ENCODE measurements around the gene TLR2. TPM values are rescaled to one million over a fixed set of nuclear protein-coding genes. Genes with fewer than 3 reads are reported as not detected.

The TLR2 gene
- total RNA-seq (2014; rRNA removed; shearing (Covaris generic)): not detected in 2 replicates

DNA sequence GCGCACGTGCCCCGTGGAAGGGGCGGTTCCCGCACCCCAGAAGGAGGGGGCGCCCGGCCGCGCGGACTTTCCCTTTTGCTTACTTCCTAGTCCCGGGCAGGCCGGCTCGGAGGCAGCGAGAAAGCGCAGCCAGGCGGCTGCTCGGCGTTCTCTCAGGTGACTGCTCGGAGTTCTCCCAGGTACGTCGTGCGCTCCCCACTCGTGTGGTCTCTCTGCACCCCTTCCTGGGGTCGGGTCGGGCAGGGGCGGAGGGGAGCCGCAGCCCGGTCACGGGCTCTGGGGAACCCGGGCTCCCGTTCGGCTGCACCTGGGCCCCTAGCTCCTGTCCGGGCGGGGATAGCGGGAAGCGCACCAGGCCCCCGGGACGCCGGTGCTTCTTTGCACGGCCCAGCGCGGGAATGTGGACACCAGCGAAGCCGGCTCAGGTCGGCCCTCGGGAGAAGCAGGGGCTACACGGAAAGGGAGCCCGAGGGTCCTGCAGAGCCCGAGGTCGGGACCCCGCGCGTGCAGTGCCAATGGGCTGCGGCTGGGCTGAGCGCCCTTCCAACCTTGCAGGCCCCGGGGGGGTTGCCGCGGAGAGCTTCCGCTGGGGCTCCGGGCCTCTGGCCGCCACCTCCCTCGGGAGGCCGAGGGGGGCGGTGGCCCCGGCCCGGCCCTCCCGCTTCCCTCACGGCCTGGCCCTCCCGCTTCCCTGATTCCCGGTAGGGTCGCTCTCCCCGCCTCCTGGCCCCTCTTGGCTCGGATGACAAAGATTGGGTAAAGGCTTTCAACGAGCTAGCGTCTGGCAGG is at the start of gene TLR2:
TLR2 (plus strand) TSS at position 99 of the 789 bp plus-strand sequence. CDS start 18,628 bp downstream, outside the sequence.
- DNase-seq (ENCODE audit: low spot score): no peak

DNA sequence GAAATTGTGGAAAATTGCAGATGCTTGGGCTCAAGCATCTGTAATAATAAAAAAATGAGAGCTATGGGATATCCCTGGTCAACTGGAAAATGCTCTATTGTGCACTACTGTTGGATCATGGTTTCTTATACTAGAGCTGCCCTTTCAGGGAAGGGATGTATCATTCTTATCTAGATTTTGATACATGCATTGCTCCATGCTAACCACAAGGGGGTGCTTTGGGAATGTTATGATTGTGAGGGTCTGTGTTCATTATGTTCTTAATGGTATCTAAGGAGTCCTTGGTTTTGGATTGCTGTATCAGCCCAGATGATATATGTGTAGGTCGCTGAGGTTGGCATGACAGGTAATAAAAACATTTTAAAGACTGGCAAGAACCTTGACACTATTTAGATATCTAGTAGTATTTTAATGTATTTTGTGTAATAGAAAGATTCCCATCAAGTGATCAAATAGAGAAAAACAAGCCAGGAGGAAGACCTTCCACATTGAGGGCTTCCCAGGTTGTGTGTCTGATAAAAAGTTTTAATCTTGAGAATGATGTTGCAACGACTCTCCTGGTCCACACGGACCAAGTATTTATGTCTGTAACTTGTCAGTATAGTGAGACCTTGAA is 49.2 kb upstream of the TLR2 start:
- peak; percentile 23 for DNase-seq (ENCODE audit: low spot score)

DNA sequence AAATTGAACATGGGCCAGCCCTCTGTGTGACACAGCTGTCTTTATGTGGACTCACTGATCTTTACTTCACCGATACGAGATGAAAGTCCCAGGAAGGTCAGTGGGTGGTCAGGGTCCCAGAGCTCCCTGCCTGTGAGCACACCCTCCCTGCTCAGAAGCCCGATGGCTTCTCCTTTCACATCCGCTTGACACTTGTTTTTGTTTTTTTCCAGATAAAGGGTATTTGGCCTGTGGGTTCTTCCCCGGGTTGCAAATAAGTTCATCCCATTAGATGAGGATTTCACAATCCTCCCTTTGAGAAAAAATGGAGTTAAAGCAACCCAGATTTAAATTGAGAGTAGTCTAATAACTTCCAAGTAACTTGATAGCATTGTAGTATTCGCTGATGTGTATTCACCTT is 48.2 kb upstream of the TLR2 start:
- no peak for DNase-seq (ENCODE audit: low spot score)

DNA sequence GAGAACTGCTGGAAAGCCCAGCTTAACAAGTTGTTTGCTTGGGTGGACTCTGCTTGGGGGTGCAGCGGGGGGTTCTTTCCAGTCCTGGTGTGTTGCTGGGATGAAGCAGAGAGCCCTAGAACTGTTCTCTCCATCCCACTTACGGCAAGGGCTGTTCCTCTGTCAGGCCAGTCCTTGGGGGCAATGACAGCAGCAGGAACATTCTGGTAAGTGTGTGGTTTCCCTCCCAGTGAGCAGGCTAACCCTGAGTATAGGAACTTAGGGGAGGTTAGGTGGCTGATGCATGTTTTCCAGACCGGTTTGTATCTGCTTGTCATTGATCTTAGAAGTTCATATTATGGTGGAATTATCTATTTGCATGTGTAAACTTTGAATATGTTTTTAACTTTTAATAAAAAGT is 46.9 kb upstream of the TLR2 start:
- DNase-seq (ENCODE audit: low spot score): no peak

DNA sequence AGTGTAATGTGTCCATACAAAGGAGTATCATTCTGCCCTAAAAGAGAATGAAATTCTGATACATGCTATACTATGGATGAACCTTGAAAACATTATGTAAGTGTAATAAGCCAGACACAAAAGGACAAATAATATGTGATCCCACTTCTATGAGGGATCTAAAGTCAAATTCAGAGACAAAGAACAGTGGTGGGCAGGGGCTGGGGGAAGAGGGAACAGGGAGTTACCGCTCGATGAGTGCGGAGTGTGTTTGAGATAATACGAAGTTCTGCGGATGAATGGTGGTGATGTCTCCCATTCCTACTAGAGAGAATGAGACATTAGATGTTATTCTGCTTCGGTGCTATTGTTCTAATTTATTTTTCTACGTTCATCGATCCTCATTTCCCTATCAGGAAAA is 46.1 kb upstream of the TLR2 start:
- no peak for DNase-seq (ENCODE audit: low spot score)

- DNase-seq (ENCODE audit: low spot score): no peak
Measured at GRCh38 chr4:153638999-153639398, 45.1 kb upstream of the TLR2 start.

GRCh38 chr4:153639833-153640802 is 44.0 kb upstream of the TLR2 start:
- DNase-seq (ENCODE audit: low spot score): no peak

- no peak for DNase-seq (ENCODE audit: low spot score)
Measured at GRCh38 chr4:153641532-153641931, 42.5 kb upstream of the TLR2 start.

DNA sequence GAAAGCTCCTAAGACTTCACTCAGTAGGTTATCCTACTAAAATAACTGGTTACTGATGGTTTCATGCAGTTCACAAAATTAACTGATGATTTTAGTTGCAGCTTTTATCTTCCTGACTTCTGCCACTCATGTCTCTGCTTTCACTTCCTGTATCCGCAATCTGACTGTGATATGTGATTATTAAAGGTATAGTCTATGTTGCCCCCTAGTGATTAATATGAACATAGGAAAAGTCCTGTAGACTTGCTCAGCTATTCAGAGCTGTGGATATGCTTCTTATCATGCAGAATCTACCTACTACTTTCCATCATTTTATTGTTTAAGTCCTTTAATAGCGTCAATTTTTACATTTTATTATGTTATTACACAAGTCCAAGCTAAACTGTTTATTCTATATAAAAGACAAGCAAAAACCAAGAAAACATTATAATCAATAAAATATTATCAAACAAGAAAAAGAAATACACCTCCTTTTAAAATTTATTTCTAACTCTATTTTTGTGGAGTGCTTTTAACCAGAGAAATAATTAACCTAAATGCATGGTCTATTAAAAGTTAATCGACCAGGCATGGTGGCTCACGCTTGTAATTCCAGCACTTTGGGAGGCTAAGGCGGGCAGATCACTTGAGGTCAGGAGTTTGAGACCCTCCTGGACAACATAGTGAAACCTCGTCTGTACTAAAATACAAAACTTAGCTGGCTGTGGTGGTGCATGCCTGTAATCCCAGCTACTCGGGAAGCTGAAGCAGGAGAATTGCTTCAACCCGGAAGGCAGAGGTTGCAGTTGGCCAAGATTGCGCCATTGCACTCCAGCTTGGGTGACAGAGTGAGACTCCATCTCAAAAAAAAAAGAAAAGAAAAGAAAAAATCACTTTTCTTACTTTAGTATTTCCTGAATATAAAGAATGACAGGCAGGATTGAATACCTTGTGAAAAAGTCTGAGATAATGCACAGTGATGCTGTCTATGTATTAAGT is 40.4 kb upstream of the TLR2 start:
- DNase-seq (ENCODE audit: low spot score): peak; percentile 72

- no peak for DNase-seq (ENCODE audit: low spot score)
Measured at GRCh38 chr4:153645183-153645582, 38.9 kb upstream of the TLR2 start.

GRCh38 chr4:153646261-153646660 is 37.8 kb upstream of the TLR2 start:
- DNase-seq (ENCODE audit: low spot score): no peak

- DNase-seq (ENCODE audit: low spot score): no peak
Measured at GRCh38 chr4:153646978-153647377, 37.1 kb upstream of the TLR2 start.

DNA sequence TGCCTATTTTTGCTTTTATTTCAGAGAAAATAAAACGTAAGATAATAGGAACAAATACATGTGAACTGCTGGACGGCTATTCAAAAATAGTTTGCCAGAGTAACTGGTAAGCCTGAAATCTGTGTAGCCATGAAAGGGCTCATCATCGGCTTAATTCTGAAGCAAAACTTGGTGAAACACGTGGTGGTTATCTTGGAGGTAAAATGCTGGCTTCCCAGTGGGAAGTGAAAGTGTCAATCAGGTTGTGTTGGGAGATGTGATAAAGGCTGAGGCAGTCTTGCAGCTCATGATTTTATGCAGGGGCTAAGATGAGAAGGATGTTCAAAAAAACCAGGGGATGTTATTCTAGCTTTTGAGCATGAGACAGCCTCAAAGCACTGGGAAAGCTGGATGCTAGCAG is 36.1 kb upstream of the TLR2 start:
- no peak for DNase-seq (ENCODE audit: low spot score)

GRCh38 chr4:153649572-153649991 is 34.5 kb upstream of the TLR2 start:
- peak; percentile 26 for DNase-seq (ENCODE audit: low spot score)

DNA sequence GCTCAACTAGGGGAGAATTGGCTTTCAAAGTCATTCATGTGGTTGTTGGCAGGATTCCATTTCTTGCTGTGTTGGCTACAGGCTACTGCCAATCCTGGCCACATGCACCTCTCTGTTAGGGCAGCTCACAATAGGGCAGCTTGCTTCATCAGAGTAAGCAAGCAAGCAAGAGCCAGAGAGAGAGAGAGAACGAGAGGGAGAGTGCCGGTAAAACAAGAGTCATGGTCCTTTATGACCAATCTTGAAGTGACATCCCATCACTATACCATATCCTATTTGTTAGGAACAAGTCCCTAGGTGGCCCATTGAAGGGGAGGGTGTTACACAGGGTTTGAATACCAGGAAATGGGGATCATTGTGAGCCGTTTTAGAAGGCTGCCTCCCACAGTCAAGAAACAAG is 33.0 kb upstream of the TLR2 start:
- DNase-seq (ENCODE audit: low spot score): no peak

DNA sequence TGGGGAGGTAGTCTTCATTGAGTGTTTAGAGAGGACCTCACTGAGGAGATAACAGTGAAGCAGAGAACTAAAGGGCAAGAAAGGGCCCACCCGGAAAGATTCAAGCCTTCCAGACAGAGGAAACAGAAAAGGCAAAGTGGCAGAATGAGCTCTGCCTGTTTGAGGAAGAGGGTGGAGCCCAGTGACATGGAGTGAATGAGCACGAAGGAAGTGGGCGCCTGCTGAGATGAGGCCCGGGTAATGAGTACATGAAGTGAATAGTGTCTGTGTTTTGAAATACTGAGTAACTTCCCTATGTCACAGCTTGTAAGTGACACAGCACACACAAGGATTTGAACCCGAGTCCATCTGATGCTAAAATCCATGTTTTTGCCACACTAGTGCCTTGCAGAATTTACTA is 32.5 kb upstream of the TLR2 start:
- DNase-seq (ENCODE audit: low spot score): no peak

GRCh38 chr4:153652051-153652784 is 31.9 kb upstream of the TLR2 start:
- no peak for DNase-seq (ENCODE audit: low spot score)

DNA sequence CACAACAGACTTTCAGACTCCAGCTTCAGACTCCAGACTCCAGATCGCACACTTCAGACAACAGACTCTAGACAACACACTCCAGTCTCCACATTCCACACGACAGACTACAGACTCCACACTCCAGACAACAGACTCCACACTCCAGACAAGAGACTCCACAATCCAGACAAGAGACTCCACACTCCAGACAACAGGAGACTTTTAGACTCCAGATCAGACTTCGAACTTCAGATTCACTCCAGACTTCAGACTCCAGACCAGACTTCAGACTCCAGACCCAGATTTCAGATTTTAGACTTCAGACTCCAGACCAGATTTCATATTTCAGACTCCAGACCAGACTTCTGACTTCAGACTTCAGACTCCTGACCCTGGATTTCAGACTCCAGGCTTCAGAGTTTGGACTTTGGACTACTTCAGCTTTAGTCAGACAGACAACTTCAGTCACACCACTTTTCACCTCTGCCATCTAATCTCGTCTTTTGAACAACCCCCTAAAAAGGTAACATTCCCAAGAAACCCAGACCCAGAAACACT is 29.0 kb upstream of the TLR2 start:
- no peak for DNase-seq (ENCODE audit: low spot score)

DNA sequence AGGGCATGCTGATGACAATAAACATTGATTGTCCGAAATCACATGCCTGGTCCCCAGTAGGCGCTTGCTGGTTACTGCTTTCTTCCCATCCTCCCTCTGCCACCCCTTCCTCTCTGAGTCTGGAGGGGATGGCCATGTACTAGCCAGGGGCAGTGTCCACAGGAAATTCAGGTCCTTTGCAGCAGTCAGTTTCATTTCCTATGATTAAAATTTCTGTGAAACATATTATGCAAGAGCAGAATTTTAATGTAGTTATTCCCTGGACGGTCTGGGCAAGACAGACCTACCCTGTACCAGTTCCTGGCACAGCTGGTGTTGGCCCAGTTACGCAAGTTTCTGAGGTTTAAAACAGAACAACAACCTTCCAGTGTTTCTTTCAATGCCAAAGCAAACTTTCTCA is 28.2 kb upstream of the TLR2 start:
- DNase-seq (ENCODE audit: low spot score): no peak

DNA sequence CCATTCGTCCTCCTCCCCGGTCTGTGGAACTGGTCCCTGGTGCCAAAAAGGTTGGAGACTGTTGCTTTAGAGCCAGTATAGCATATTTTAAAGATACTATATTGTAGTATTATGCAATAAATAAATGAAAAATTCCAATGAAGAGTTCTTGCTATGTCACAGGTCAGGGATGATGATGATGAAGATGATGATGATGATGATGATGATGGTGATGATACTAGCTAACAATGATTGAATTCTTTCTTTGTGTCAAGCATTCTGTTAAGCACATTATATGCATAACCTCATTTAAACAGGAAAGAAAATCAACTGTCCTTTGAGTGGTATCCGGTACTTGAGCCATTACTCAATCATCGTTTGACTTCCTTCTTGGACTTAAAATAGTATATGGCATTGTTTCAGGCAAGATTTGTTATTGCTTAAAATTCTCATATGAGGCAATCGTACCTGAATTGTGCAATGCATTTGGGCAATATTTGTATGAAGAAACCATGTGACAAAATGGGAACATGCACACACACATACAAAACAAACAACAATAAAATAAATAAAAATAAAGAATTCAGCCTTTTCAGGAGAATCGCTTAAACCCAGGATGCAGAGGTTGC is 22.8 kb upstream of the TLR2 start:
- DNase-seq (ENCODE audit: low spot score): no peak
